Measurements from ENCODE around the gene COL23A1. TPM values are rescaled to one million over a fixed set of nuclear protein-coding genes. Genes with fewer than 3 reads are reported as not detected.

The COL23A1 gene
- polyA plus RNA-seq, 2 of the 4 experiments (the other 2 are of a cell fraction), result not detected

DNA sequence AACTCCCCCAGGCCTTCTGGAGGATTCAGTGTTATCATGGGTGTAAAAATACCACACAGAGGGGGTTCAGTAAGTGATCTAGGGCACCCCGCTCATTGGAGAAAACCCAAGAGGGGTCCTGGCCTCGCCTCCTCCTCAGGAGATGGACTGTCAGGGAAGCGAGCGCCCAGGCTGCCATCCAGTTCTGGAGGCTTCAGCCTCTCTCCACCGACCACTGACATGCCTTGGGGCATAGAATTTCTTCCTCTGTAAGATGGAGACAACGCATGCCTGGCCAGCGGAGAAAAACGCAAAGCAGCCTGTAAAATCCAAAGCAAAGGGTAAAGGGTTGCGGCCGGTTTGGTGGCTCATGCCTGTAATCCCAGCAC, 165.4 kb downstream of the COL23A1 start:
- 71% methylated on average over 10 of the region's 10 CpGs for WGBS (ENCODE audit: missing lambda C conversion rate)
- Histone ChIP-seq H3K27ac (no peak overlapping the region), H3K9me3 (peaks cover 3% of the 10 kb centered on the region; the same call in 1 of the 3 replicates), H3K4me1 (no peaks in the 10 kb centered on the region), H3K4me3 (no peak overlapping the region), H3K4me2 (no peak overlapping the region)
- DNase-seq (ENCODE audit: low read depth in 1 of 2, low spot score in 1 of 2), result no peak
- no peak for FAIRE-seq
- ChIA-PET CTCF (no interaction called here), POLR2A (no interaction called here)
- TF ChIP-seq TFCP2L1 (CRISPR knock-in tag; IDR thresholded peaks at IDR 0.05) (no peak), KDM1A (IDR thresholded peaks at IDR 0.05; ENCODE audit: low read depth) (no peak), CEBPB (IDR thresholded peaks at IDR 0.05) (no peak)
- TF ChIP-seq, protein P1, sequence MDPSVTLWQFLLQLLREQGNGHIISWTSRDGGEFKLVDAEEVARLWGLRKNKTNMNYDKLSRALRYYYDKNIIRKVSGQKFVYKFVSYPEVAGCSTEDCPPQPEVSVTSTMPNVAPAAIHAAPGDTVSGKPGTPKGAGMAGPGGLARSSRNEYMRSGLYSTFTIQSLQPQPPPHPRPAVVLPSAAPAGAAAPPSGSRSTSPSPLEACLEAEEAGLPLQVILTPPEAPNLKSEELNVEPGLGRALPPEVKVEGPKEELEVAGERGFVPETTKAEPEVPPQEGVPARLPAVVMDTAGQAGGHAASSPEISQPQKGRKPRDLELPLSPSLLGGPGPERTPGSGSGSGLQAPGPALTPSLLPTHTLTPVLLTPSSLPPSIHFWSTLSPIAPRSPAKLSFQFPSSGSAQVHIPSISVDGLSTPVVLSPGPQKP (IDR thresholded peaks at IDR 0.05; ENCODE audit: low read depth, low read length), result no peak
- no peak for ATAC-seq

DNA sequence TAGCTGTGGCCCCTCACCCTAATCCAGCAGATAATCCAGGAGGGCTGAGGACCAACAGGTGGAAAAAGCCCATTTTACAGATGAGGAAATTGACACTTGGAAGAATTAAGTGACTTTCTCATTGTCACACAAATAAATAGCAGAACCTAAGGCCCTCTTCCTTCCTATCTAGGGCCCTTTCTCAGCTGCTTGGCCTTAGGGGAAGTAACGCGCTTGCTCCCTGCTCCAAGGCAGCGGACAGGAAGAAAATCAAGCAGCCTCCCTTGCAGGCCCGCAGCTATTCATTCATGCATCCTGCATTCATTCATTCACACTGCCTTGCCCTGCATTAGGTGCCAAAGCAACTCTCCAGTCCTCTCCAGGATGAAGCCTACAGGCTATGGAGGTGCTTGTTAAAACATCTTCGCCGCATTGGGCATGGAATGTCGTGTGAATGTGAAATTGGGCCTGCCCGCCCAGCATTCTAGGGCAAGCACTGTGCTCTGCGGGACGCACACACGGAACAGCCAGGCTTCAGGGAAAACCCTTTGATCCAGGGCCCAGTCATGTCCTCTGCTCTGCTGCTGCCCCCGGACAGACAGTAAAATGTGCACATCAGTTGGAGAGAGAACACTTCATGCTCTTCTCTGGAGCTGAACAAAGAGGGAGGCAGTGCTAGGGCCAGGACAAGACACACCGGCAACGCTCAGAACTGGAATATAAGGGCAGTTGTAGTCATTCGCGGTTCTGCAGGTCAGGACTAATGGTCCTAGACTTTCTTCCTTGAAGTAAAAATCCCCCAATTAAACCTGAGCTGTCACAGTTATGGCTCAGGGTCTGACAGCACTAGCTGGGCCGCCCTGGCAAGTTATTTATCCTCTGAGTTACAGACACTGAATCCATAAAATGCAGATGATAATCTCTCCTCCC, 166.0 kb downstream of the COL23A1 start:
- H3K4me3 ChIP-seq, result no peak overlapping the region
- no peak for TF ChIP-seq EHF (CRISPR knock-in tag; IDR thresholded peaks at IDR 0.05)
- TF ChIP-seq KDM1A (IDR thresholded peaks at IDR 0.05; ENCODE audit: low read depth), result no peak
- TF ChIP-seq, protein P2, sequence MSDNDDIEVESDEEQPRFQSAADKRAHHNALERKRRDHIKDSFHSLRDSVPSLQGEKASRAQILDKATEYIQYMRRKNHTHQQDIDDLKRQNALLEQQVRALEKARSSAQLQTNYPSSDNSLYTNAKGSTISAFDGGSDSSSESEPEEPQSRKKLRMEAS (IDR thresholded peaks at IDR 0.05), result no peak
- no peak for TF ChIP-seq EHMT2 (IDR thresholded peaks at IDR 0.05; ENCODE audit: low read depth)
- TF ChIP-seq EP300 (IDR thresholded peaks at IDR 0.05), result no peak
- TF ChIP-seq, protein P3, sequence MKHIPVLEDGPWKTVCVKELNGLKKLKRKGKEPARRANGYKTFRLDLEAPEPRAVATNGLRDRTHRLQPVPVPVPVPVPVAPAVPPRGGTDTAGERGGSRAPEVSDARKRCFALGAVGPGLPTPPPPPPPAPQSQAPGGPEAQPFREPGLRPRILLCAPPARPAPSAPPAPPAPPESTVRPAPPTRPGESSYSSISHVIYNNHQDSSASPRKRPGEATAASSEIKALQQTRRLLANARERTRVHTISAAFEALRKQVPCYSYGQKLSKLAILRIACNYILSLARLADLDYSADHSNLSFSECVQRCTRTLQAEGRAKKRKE (CRISPR knock-in tag; IDR thresholded peaks at IDR 0.05; ENCODE audit: low read depth), result no peak
- DNase-seq (ENCODE audit: low read depth in 1 of 2, low spot score in 1 of 2) (no peak), ATAC-seq (no peak), FAIRE-seq (no peak)
- H3K27ac ChIP-seq, result no peak overlapping the region
- H3K4me1 ChIP-seq, result no peaks in the 10 kb centered on the region
- WGBS (ENCODE audit: missing lambda C conversion rate), result 63% methylated on average over 17 of the region's 17 CpGs
- 0 out of 3 replicates have a peak, but pooled peaks cover 3% of the 10 kb centered on the region for H3K9me3 ChIP-seq
- H3K4me2 ChIP-seq, result no peak overlapping the region
- POLR2A ChIA-PET, result no interaction called here
- CTCF ChIA-PET, result no interaction called here

DNA sequence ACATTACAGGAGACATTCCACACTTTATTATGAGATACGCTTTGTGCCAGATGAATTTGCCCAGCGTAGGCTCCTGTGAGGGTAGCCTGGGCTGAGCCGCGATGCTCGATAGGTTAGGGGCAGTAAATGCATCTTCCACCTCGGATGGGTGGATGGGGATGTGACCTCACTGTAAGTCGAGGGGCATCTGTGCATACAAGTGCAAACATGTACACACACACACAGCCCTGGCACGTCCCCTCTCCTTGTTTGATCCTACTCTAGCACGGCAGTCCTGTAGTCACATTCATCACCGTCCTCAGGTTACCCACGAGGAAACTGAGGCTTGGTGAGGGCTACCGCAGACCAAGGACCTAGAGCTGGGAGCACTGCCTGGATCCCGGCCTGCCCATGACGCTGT, 166.8 kb downstream of the COL23A1 start:
- Histone ChIP-seq H3K9me3 (0 out of 3 replicates have a peak, but pooled peaks cover 3% of the 10 kb centered on the region), H3K27ac (no peak overlapping the region), H3K4me2 (no peak overlapping the region), H3K4me1 (no peaks in the 10 kb centered on the region), H3K4me3 (no peak overlapping the region)
- no peak for TF ChIP-seq FOSB (CRISPR knock-in tag; IDR thresholded peaks at IDR 0.05)
- TF ChIP-seq, protein P4, sequence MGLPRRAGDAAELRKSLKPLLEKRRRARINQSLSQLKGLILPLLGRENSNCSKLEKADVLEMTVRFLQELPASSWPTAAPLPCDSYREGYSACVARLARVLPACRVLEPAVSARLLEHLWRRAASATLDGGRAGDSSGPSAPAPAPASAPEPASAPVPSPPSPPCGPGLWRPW (IDR thresholded peaks at IDR 0.05), result no peak
- TF ChIP-seq, protein P5, sequence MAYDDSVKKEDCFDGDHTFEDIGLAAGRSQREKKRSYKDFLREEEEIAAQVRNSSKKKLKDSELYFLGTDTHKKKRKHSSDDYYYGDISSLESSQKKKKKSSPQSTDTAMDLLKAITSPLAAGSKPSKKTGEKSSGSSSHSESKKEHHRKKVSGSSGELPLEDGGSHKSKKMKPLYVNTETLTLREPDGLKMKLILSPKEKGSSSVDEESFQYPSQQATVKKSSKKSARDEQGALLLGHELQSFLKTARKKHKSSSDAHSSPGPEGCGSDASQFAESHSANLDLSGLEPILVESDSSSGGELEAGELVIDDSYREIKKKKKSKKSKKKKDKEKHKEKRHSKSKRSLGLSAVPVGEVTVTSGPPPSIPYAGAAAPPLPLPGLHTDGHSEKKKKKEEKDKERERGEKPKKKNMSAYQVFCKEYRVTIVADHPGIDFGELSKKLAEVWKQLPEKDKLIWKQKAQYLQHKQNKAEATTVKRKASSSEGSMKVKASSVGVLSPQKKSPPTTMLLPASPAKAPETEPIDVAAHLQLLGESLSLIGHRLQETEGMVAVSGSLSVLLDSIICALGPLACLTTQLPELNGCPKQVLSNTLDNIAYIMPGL (CRISPR knock-in tag; IDR thresholded peaks at IDR 0.05; ENCODE audit: borderline replicate concordance), result no peak
- no peak for DNase-seq (ENCODE audit: low read depth in 1 of 2, low spot score in 1 of 2)
- CTCF ChIA-PET, result no interaction called here
- POLR2A ChIA-PET, result no interaction called here
- no peak for ATAC-seq
- WGBS (ENCODE audit: missing lambda C conversion rate), result 54% methylated on average over 14 of the region's 14 CpGs
- FAIRE-seq, result no peak

DNA sequence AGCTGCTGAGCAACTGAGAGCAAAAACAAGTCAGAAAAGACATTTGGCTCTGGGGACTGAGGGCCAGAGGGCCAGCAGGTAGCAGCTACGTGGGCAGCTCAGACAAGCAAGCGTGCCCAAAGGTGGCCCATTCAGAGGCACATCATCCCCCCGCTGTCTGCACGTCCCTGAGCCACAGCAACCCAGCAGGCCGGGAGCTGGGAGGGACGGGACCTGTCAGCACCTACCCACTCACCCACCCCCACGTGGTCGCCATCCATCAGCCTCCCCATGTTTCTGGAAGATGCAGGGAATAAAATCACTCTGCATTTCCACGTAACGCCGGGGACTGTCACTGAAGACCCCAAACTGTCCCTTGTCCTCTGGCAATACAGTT, 167.8 kb downstream of the COL23A1 start:
- POLR2A ChIA-PET, result no interaction called here

More for the DNA sequence above, 167.8 kb downstream of the COL23A1 start:
- no peak overlapping the region for H3K27ac ChIP-seq
- no peak overlapping the region for H3K4me2 ChIP-seq
- DNase-seq (ENCODE audit: low read depth in 1 of 2, low spot score in 1 of 2), result no peak
- ATAC-seq, result no peak
- CTCF ChIA-PET, result no interaction called here
- H3K9me3 ChIP-seq, result no peaks in the 10 kb centered on the region
- no peak for FAIRE-seq
- H3K4me3 ChIP-seq, result no peak overlapping the region
- no peaks in the 10 kb centered on the region for H3K4me1 ChIP-seq
- TF ChIP-seq, protein P6, sequence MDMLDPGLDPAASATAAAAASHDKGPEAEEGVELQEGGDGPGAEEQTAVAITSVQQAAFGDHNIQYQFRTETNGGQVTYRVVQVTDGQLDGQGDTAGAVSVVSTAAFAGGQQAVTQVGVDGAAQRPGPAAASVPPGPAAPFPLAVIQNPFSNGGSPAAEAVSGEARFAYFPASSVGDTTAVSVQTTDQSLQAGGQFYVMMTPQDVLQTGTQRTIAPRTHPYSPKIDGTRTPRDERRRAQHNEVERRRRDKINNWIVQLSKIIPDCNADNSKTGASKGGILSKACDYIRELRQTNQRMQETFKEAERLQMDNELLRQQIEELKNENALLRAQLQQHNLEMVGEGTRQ (IDR thresholded peaks at IDR 0.05), result no peak
- TF ChIP-seq ZNF302 (CRISPR knock-in tag; IDR thresholded peaks at IDR 0.05) (no peak), SREBF2 (IDR thresholded peaks at IDR 0.05) (no peak), FOXS1 (CRISPR knock-in tag; IDR thresholded peaks at IDR 0.05) (no peak), HOXA7 (CRISPR knock-in tag; IDR thresholded peaks at IDR 0.05) (no peak), ESRRA (IDR thresholded peaks at IDR 0.05; ENCODE audit: borderline replicate concordance, low read length) (no peak), GATA3 (IDR thresholded peaks at IDR 0.05; ENCODE audit: borderline replicate concordance) (no peak), CHD4 (IDR thresholded peaks at IDR 0.05; ENCODE audit: borderline replicate concordance) (no peak)
- 37% methylated on average over 11 of the region's 11 CpGs for WGBS (ENCODE audit: missing lambda C conversion rate)

All from A549 (cell line).